GM21447 (cell line): ENCODE results near the gene NHLH2.

Experiments
- ATAC-seq: cut with Tn5 transposase; IDR thresholded peaks from one replicate; pipeline ENCODE4 v1.9.1; 2021; ENCODE audit not compliant: unreplicated experiment

NHLH2 gene

GRCh38 chr1:115838431-115839028 lies 2.4 kb downstream of the NHLH2 start:
- no peak for ATAC-seq

GRCh38 chr1:115837740-115838421 lies 3.0 kb downstream of the NHLH2 start:
- ATAC-seq: no peak

- no peak for ATAC-seq
Observed at GRCh38 chr1:115837341-115837739, 3.6 kb downstream of the NHLH2 start.

GRCh38 chr1:115833856-115834255 lies 7.1 kb downstream of the NHLH2 start:
- no peak for ATAC-seq

- no peak for ATAC-seq
Observed at GRCh38 chr1:115832651-115833050, 8.3 kb downstream of the NHLH2 start.

GRCh38 chr1:115830963-115831362 lies 10.0 kb downstream of the NHLH2 start:
- ATAC-seq: no peak

- no peak for ATAC-seq
Observed at GRCh38 chr1:115829947-115830346, 11.0 kb downstream of the NHLH2 start.

GRCh38 chr1:115829023-115829674 lies 11.8 kb downstream of the NHLH2 start:
- ATAC-seq: no peak

- ATAC-seq: no peak
Observed at GRCh38 chr1:115828101-115829022, 12.6 kb downstream of the NHLH2 start.

GRCh38 chr1:115827452-115828044 lies 13.4 kb downstream of the NHLH2 start:
- no peak for ATAC-seq

GRCh38 chr1:115826628-115827027 lies 14.3 kb downstream of the NHLH2 start:
- ATAC-seq: no peak

GRCh38 chr1:115822117-115822516 lies 18.8 kb downstream of the NHLH2 start:
- no peak for ATAC-seq

GRCh38 chr1:115815694-115816093 lies 25.2 kb downstream of the NHLH2 start:
- no peak for ATAC-seq

- no peak for ATAC-seq
Observed at GRCh38 chr1:115814685-115815398, 26.1 kb downstream of the NHLH2 start.

GRCh38 chr1:115813727-115814126 lies 27.2 kb downstream of the NHLH2 start:
- ATAC-seq: no peak

- no peak for ATAC-seq
Observed at GRCh38 chr1:115811140-115811828, 29.6 kb downstream of the NHLH2 start.

GRCh38 chr1:115810609-115811008 lies 30.3 kb downstream of the NHLH2 start:
- ATAC-seq: no peak

GRCh38 chr1:115809847-115810246 lies 31.1 kb downstream of the NHLH2 start:
- no peak for ATAC-seq

- ATAC-seq: no peak
Observed at GRCh38 chr1:115809076-115809475, 31.9 kb downstream of the NHLH2 start.

- ATAC-seq: no peak
Observed at GRCh38 chr1:115807723-115808122, 33.2 kb downstream of the NHLH2 start.
